ENCODE measurements around the gene PLPP1.

Gene PLPP1

GRCh38 chr5:55498457-55498856, 36.3 kb downstream of the PLPP1 start:
- DNase-seq = no peak

- no peak for DNase-seq
Observed at GRCh38 chr5:55497712-55498111, 37.1 kb downstream of the PLPP1 start.

- DNase-seq = no peak
Observed at GRCh38 chr5:55495216-55495615, 39.5 kb downstream of the PLPP1 start.

GRCh38 chr5:55492449-55492848, 42.3 kb downstream of the PLPP1 start:
- DNase-seq = no peak

- DNase-seq = no peak
Observed at GRCh38 chr5:55485073-55485472, 49.7 kb downstream of the PLPP1 start.

GRCh38 chr5:55484531-55484930, 50.2 kb downstream of the PLPP1 start:
- no peak for DNase-seq

GRCh38 chr5:55483885-55484284, 50.9 kb downstream of the PLPP1 start:
- DNase-seq = no peak

GRCh38 chr5:55481293-55481855, 53.4 kb downstream of the PLPP1 start:
- no peak for DNase-seq

GRCh38 chr5:55480781-55481180, 54.0 kb downstream of the PLPP1 start:
- DNase-seq = no peak

- DNase-seq = no peak
Observed at GRCh38 chr5:55472642-55473041, 62.1 kb downstream of the PLPP1 start.

GRCh38 chr5:55471468-55471867, 63.3 kb downstream of the PLPP1 start:
- no peak for DNase-seq

- DNase-seq = no peak
Observed at GRCh38 chr5:55470282-55470681, 64.5 kb downstream of the PLPP1 start.

- no peak for DNase-seq
Observed at GRCh38 chr5:55469839-55470238, 64.9 kb downstream of the PLPP1 start.

GRCh38 chr5:55467862-55468551, 66.8 kb downstream of the PLPP1 start:
- DNase-seq = no peak

GRCh38 chr5:55463613-55464012, 71.2 kb downstream of the PLPP1 start:
- DNase-seq = no peak

GRCh38 chr5:55459572-55459971, 75.2 kb downstream of the PLPP1 start:
- DNase-seq = no peak

GRCh38 chr5:55456216-55456895, 78.4 kb downstream of the PLPP1 start:
- no peak for DNase-seq

- no peak for DNase-seq
Observed at GRCh38 chr5:55454282-55454681, 80.5 kb downstream of the PLPP1 start.

GRCh38 chr5:55453211-55453610, 81.6 kb downstream of the PLPP1 start:
- DNase-seq = no peak

GRCh38 chr5:55451976-55452375, 82.8 kb downstream of the PLPP1 start:
- DNase-seq = no peak

GRCh38 chr5:55450050-55450765, 84.6 kb downstream of the PLPP1 start:
- DNase-seq = no peak

- no peak for DNase-seq
Observed at GRCh38 chr5:55446640-55447351, 88.0 kb downstream of the PLPP1 start.

- no peak for DNase-seq
Observed at GRCh38 chr5:55445791-55446190, 89.0 kb downstream of the PLPP1 start.
